GM19397 (cell line): ENCODE results near the gene ARG2.
A peak's percentile ranks its signal among the peaks of the same experiment; 100 is the strongest.
"Not testable (repeated sequence)": the region's sequence is repeated elsewhere in the genome, so short reads cannot be mapped to it uniquely, and the experiment has no call there.

ENCODE experiments used
- ATAC-seq: cut with Tn5 transposase; IDR thresholded peaks from one replicate; pipeline ENCODE4 v1.9.1; 2021; ENCODE audit warnings: mild to moderate bottlenecking, moderate library complexity; ENCODE audit not compliant: unreplicated experiment

The ARG2 gene

GRCh38 chr14:67584978-67585377 lies 34.7 kb upstream of the ARG2 start:
- no peak for ATAC-seq

- ATAC-seq = no peak
These were observed 33.4 kb upstream of the ARG2 start for GRCh38 chr14:67586369-67586768.

GRCh38 chr14:67589204-67589770 lies 30.4 kb upstream of the ARG2 start:
- no peak for ATAC-seq

GRCh38 chr14:67593650-67594049 lies 26.1 kb upstream of the ARG2 start:
- not testable (repeated sequence) for ATAC-seq

- ATAC-seq = no peak
These were observed 24.3 kb upstream of the ARG2 start for GRCh38 chr14:67595392-67595791.

GRCh38 chr14:67599698-67600561 lies 19.8 kb upstream of the ARG2 start, which contains the start of gene PIGH:
TSS of gene PIGH (minus strand) at chr14:67600268. CDS start at chr14:67600203, 65 bp downstream.
- ATAC-seq = peak; percentile 92

GRCh38 chr14:67600562-67600974 lies 19.2 kb upstream of the ARG2 start:
- not testable (repeated sequence) for ATAC-seq

GRCh38 chr14:67602076-67602475 lies 17.6 kb upstream of the ARG2 start:
- ATAC-seq = no peak

- peak; percentile 70 for ATAC-seq
These were observed 16.6 kb upstream of the ARG2 start for GRCh38 chr14:67602995-67603545.

GRCh38 chr14:67607646-67608045 lies 12.1 kb upstream of the ARG2 start:
- no peak for ATAC-seq

GRCh38 chr14:67609642-67610310 lies 9.9 kb upstream of the ARG2 start:
- no peak for ATAC-seq

- ATAC-seq = no peak
These were observed 9.2 kb upstream of the ARG2 start for GRCh38 chr14:67610491-67610890.

- no peak for ATAC-seq
These were observed 1.1 kb upstream of the ARG2 start for GRCh38 chr14:67618617-67619063.

GRCh38 chr14:67620217-67620785 lies 581 bp downstream of the ARG2 start:
- no peak for ATAC-seq

GRCh38 chr14:67622675-67623074 lies 3.0 kb downstream of the ARG2 start:
- no peak for ATAC-seq

GRCh38 chr14:67623114-67623513 lies 3.4 kb downstream of the ARG2 start:
- ATAC-seq = no peak

GRCh38 chr14:67626131-67626530 lies 6.4 kb downstream of the ARG2 start:
- not testable (repeated sequence) for ATAC-seq

- ATAC-seq = no peak
These were observed 7.8 kb downstream of the ARG2 start for GRCh38 chr14:67627519-67627918.

GRCh38 chr14:67630186-67630585 lies 10.5 kb downstream of the ARG2 start:
- no peak for ATAC-seq

- no peak for ATAC-seq
These were observed 11.2 kb downstream of the ARG2 start for GRCh38 chr14:67630938-67631337.
